Measurements from ENCODE around the gene TAF1C. TPM values are rescaled to one million over a fixed set of nuclear protein-coding genes. Genes with fewer than 3 reads are reported as not detected.

TAF1C gene
- total and polyA plus RNA-seq, 2 donors from 2014 or later, result 24.7 to 64.7 TPM

- no peak for TF ChIP-seq CTCF (IDR thresholded peaks at IDR 0.05; ENCODE audit: borderline replicate concordance, extremely low read depth, insufficient read depth)
- Histone ChIP-seq H3K27ac (ENCODE audit: low read depth in 2 of 2, low read length in 2 of 2) (no peak overlapping the region), H3K4me1 (ENCODE audit: control insufficient read depth in 2 of 3, insufficient read depth in 2 of 3, low read depth in 1 of 3, low read length in 3 of 3) (no peaks in the 10 kb centered on the region), H3K4me3 (ENCODE audit: low read length in 3 of 3) (no peak overlapping the region), H3K9me3 (ENCODE audit: control insufficient read depth in 2 of 3, insufficient read depth in 1 of 3, low read length in 3 of 3) (no peaks in the 10 kb centered on the region), H3K36me3 (ENCODE audit: control insufficient read depth in 2 of 3, insufficient read depth in 3 of 3, low read length in 3 of 3) (no peaks in the 10 kb centered on the region), H3K27me3 (ENCODE audit: control insufficient read depth, insufficient read depth, low read length) (no peaks in the 10 kb centered on the region), H3K9ac (ENCODE audit: low read length in 3 of 3) (no peak overlapping the region)
- FAIRE-seq (no peak), DNase-seq (no peak)
- intact Hi-C loops (cut with DNase I), result no loop called here
These were observed 27.1 kb downstream of the TAF1C start for GRCh38 chr16:84159800-84160199.

DNA sequence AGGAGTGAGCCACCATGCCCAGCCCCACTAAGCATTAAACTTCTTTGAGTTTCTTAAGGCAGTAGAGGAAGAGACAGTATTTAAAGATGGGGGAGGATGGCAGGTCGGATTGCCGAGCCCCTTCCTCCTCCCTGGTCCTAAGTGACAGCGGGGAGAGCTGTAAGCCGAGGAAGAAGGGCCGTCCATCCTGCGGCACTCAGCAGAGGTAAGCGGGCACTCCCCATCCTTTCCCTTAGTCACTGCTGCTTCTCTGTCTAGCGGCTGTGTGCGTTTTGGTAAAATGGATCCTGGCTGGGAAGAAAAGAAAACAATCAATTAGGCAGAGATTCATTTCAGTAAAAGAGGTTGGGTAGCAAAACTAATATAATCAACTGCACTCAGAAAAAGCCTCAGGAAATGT, 27.9 kb downstream of the TAF1C start:
- Histone ChIP-seq H3K9me3 (ENCODE audit: control insufficient read depth in 2 of 3, insufficient read depth in 1 of 3, low read length in 3 of 3) (no peaks in the 10 kb centered on the region), H3K4me3 (ENCODE audit: low read length in 3 of 3) (no peak overlapping the region), H3K27me3 (ENCODE audit: control insufficient read depth, insufficient read depth, low read length) (no peaks in the 10 kb centered on the region), H3K9ac (ENCODE audit: low read length in 3 of 3) (no peak overlapping the region), H3K36me3 (ENCODE audit: control insufficient read depth in 2 of 3, insufficient read depth in 3 of 3, low read length in 3 of 3) (no peaks in the 10 kb centered on the region), H3K27ac (ENCODE audit: low read depth in 2 of 2, low read length in 2 of 2) (no peak overlapping the region), H3K4me1 (ENCODE audit: control insufficient read depth in 2 of 3, insufficient read depth in 2 of 3, low read depth in 1 of 3, low read length in 3 of 3) (no peaks in the 10 kb centered on the region)
- no peak for DNase-seq
- no peak for FAIRE-seq
- no peak for TF ChIP-seq CTCF (IDR thresholded peaks at IDR 0.05; ENCODE audit: borderline replicate concordance, extremely low read depth, insufficient read depth)
- intact Hi-C loops (cut with DNase I), result no loop called here

DNA sequence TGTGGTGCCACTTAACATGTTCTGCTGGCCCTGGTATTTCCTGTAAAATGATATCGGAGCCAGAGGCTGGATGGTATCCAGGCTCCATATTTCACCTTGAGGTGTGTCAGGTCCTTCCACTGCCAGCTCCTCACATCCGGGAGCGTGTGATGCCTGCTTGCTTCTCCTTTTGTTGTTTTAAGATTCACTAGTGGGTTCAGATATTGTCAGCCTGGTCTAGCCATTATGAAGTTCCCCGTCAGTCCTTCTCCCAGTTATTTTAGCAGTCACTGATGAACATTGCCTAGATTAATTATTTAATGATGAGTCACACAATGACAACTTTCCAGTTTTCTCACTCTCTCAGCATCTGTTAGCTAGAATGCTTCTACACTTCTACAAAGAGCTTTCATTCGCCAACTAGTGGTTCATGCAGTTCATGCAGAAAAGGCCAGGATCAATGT, 30.5 kb downstream of the TAF1C start:
- no peak for DNase-seq
- FAIRE-seq, result no peak
- H3K4me1 ChIP-seq (ENCODE audit: control insufficient read depth in 2 of 3, insufficient read depth in 2 of 3, low read depth in 1 of 3, low read length in 3 of 3), result no peaks in the 10 kb centered on the region
- no peak overlapping the region for H3K27ac ChIP-seq (ENCODE audit: low read depth in 2 of 2, low read length in 2 of 2)
- TF ChIP-seq CTCF (IDR thresholded peaks at IDR 0.05; ENCODE audit: borderline replicate concordance, extremely low read depth, insufficient read depth), result no peak
- H3K27me3 ChIP-seq (ENCODE audit: control insufficient read depth, insufficient read depth, low read length), result no peaks in the 10 kb centered on the region
- intact Hi-C loops (cut with DNase I), result no loop called here
- no peaks in the 10 kb centered on the region for H3K9me3 ChIP-seq (ENCODE audit: control insufficient read depth in 2 of 3, insufficient read depth in 1 of 3, low read length in 3 of 3)
- H3K36me3 ChIP-seq (ENCODE audit: control insufficient read depth in 2 of 3, insufficient read depth in 3 of 3, low read length in 3 of 3), result no peaks in the 10 kb centered on the region
- no peak overlapping the region for H3K4me3 ChIP-seq (ENCODE audit: low read length in 3 of 3)
- no peak overlapping the region for H3K9ac ChIP-seq (ENCODE audit: low read length in 3 of 3)

DNA sequence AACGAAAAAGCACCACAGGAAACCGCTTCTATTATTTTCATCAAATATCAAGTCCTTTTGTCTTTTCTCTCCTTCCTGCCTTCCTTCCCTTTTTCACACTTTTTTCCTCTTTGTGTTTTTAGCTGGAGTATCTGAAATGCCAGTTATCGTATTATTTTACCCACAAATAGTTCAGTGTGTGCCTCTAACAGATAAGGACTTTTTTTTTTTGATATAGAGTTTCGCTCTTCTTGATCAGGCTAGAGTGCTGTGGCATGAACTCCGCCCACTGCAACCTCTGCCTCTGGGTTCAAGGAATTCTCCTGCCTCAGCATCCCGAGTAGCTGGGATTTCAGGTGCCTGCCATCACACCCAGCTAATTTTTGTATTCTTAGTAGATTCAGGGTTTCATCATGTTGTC, 31.1 kb downstream of the TAF1C start:
- Histone ChIP-seq H3K27ac (ENCODE audit: low read depth in 2 of 2, low read length in 2 of 2) (no peak overlapping the region), H3K9me3 (ENCODE audit: control insufficient read depth in 2 of 3, insufficient read depth in 1 of 3, low read length in 3 of 3) (no peaks in the 10 kb centered on the region), H3K4me1 (ENCODE audit: control insufficient read depth in 2 of 3, insufficient read depth in 2 of 3, low read depth in 1 of 3, low read length in 3 of 3) (no peaks in the 10 kb centered on the region), H3K4me3 (ENCODE audit: low read length in 3 of 3) (no peak overlapping the region), H3K36me3 (ENCODE audit: control insufficient read depth in 2 of 3, insufficient read depth in 3 of 3, low read length in 3 of 3) (no peaks in the 10 kb centered on the region), H3K9ac (ENCODE audit: low read length in 3 of 3) (no peak overlapping the region), H3K27me3 (ENCODE audit: control insufficient read depth, insufficient read depth, low read length) (no peaks in the 10 kb centered on the region)
- TF ChIP-seq CTCF (IDR thresholded peaks at IDR 0.05; ENCODE audit: borderline replicate concordance, extremely low read depth, insufficient read depth), result no peak
- intact Hi-C loops (cut with DNase I), result no loop called here
- DNase-seq (no peak), FAIRE-seq (no peak)
